Esophagus muscularis mucosa (tissue), 3 donors: ENCODE data around the gene CMTM3.

Experiments used
- EP300 ChIP-seq: sonication (generic); formaldehyde crosslinking; IDR thresholded peaks from one replicate; pipeline ENCODE4 v1.6.1; 2017; ENCODE audit warnings: antibody characterized with exemption
- POLR2A ChIP-seq: fragments of 450-650 bp; IDR thresholded peaks from one replicate; pipeline ENCODE4 v1.6.1; 2017; ENCODE audit warnings: antibody characterized with exemption, moderate library complexity, mild to moderate bottlenecking, low read depth
- POLR2AphosphoS5 ChIP-seq, 2 donors: sonication (generic); formaldehyde crosslinking; IDR thresholded peaks; one replicate each; pipeline ENCODE4 v1.6.1; 2017; ENCODE audit warnings: antibody characterized with exemption in 2 of 2

DNA sequence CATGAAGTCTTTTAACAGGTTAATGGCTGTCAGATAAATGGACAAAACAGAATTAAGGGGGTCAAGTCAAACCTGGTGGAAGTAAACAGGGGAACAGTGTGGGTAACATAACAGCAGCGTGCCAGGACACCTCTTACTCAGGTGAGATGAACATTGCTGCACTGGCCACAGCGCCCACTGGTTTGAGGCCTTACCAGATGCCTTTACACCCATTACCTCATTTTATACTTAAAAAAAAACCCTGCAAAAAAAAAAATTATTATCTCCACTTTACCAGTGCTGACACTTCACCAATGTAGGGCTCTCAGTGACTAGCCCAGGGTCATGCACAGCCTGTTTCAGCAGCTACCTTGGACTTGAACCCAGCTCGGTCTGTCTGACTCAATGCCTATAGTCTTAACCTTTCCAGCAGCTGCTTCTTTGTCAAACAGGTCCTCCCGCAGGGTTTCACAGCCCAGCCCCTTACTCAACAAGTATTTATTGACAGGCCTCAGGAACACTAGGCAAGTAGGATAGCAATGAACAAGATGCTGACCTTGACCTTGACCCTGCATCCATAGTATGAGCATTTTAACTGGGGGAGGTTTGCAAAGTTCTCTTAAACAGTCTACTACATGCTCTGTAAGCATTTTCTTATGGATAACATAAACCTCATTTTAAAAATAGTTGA lies 30.2 kb downstream of the CMTM3 start:
- TF ChIP-seq EP300 (no peak), POLR2AphosphoS5 (IDR thresholded peaks at IDR 0.05) (no peak), POLR2A (no peak)
